GM23248 (cell line): ENCODE results near the gene DNAL4. TPM values are rescaled to one million over a fixed set of nuclear protein-coding genes. Genes with fewer than 3 reads are reported as not detected.

Experiments used
- DNase-seq: peaks from one replicate; pipeline ENCODE4 v3.0.0-alpha.2; 2015
- H2AFZ ChIP-seq: fragments of 200-600 bp; sonication (generic); 2 replicates; pipeline ENCODE4 v1.6.1; 2016; ENCODE audit warnings: antibody characterized with exemption
- H3F3A ChIP-seq: fragments of 200-600 bp; sonication (generic); 2 replicates; pipeline ENCODE4 v1.6.1; 2016; ENCODE audit warnings: mild to moderate bottlenecking, antibody characterized with exemption, mixed run types; ENCODE audit not compliant: insufficient read depth
- H3K27ac ChIP-seq: fragments of 200-600 bp; sonication (generic); 2 replicates; pipeline ENCODE4 v1.5.1; 2016; ENCODE audit warnings: mild to moderate bottlenecking
- H3K27me3 ChIP-seq: fragments of 200-600 bp; sonication (generic); replicated peaks from 2 replicates; pipeline ENCODE4 v1.6.1; 2016; ENCODE audit warnings: mild to moderate bottlenecking; ENCODE audit not compliant: insufficient read depth
- H3K36me3 ChIP-seq: fragments of 200-600 bp; sonication (generic); 2 replicates; pipeline ENCODE4 v1.6.1; 2016; ENCODE audit warnings: low read depth, mild to moderate bottlenecking
- H3K4me1 ChIP-seq: fragments of 200-600 bp; sonication (generic); 2 replicates; pipeline ENCODE4 v1.6.1; 2016; ENCODE audit warnings: mild to moderate bottlenecking; ENCODE audit not compliant: insufficient read depth
- H3K4me2 ChIP-seq: fragments of 200-600 bp; sonication (generic); one replicate; pipeline ENCODE4 v1.6.1; 2016; ENCODE audit warnings: mild to moderate bottlenecking; ENCODE audit not compliant: unreplicated experiment
- H3K4me3 ChIP-seq: fragments of 200-600 bp; sonication (generic); 2 replicates; pipeline ENCODE4 v1.5.1; 2016; ENCODE audit warnings: mild to moderate bottlenecking
- H3K79me2 ChIP-seq: fragments of 200-600 bp; sonication (generic); 2 replicates; pipeline ENCODE4 v1.6.1; 2016; ENCODE audit warnings: mild to moderate bottlenecking; ENCODE audit not compliant: insufficient read depth
- H3K9ac ChIP-seq: fragments of 200-600 bp; sonication (generic); 2 replicates; pipeline ENCODE4 v1.6.1; 2016; ENCODE audit warnings: mild to moderate bottlenecking
- H3K9me2 ChIP-seq: fragments of 200-600 bp; sonication (generic); 2 replicates; pipeline ENCODE4 v1.6.1; 2016; ENCODE audit warnings: mixed run types, mild to moderate bottlenecking, moderate library complexity; ENCODE audit not compliant: insufficient read depth
- H3K9me3 ChIP-seq: fragments of 200-600 bp; sonication (generic); one replicate; pipeline ENCODE4 v1.6.1; 2017; ENCODE audit warnings: low read depth
- H4K20me1 ChIP-seq: fragments of 200-600 bp; sonication (generic); 2 replicates; pipeline ENCODE4 v1.6.0; 2016; ENCODE audit not compliant: insufficient read depth
- EZH2 ChIP-seq: fragments of 200-600 bp; sonication (generic); IDR thresholded peaks from 2 replicates; pipeline ENCODE4 v1.6.1; 2018; ENCODE audit warnings: antibody characterized with exemption, mild to moderate bottlenecking; ENCODE audit not compliant: insufficient read depth, poor library complexity, severe bottlenecking
- EZH2phosphoT487 ChIP-seq: fragments of 200-600 bp; sonication (generic); IDR thresholded peaks from 2 replicates; pipeline ENCODE4 v1.6.1; 2018; ENCODE audit warnings: antibody characterized with exemption, moderate library complexity, mild to moderate bottlenecking, low read depth; ENCODE audit not compliant: insufficient read depth
- WGBS, 2 experiments: methylation state at CpG; one replicate each; pipeline ENCODE4 v1.1.6; 2015 to 2017; ENCODE audit warnings: low lambda C conversion rate in 2 of 2, low coverage in 1 of 2; ENCODE audit errors: missing lambda C conversion rate in 2 of 2; 5-methylcytosine and 5-hydroxymethylcytosine counted together
- in situ Hi-C: fragments of 300-500 bp; cut with MboI; formaldehyde crosslinking; loops from 2 replicates; pipeline ENCODE4 v1.15.0; 2020
- polyA plus RNA-seq: library from polyadenylated mRNA; unstranded; fragments of >200 nt; fragmentation: Nextera tagmentation; extraction: Ambion mirVana; gene quantifications from 2 replicates; pipeline ENCODE4 v1.2.1, GENCODE V29; 2016
- small RNA-seq: library from RNA; depleted of rRNA; stranded (forward); fragments of <200 nt; gene quantifications from one replicate; pipeline ENCODE3, GENCODE V24; 2014; ENCODE audit warnings: low read depth, low replicate concordance
- total RNA-seq: library from RNA; depleted of rRNA; stranded (reverse); fragments of >200 nt; shearing (Covaris generic); gene quantifications from 2 replicates; pipeline ENCODE4 v1.2.3, GENCODE V29; 2014; rRNA removed

Gene DNAL4
- total and polyA plus RNA-seq, 2 experiments from 2014 or later, result 14.2 to 18.9 TPM

DNA sequence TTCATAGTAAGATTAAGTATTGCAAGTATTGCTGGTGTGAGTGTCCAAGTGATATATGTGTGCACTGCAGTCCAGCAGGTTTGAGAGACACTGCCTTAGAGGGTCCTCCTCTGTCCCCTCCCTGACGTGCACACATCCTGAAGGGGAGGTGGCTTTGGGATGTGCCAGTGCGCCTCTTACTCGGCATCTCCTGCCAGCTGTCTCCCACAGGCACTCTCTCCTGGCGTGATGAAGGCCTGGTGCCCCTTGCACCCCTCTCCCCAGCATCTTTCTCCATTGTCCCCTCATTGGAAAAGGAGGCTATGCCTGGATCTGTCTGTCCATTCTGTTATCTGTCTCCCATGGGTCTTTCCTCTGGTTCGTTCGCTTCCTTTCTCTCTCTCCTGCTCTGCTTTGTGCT lies 64.0 kb downstream of the DNAL4 start:
- WGBS, 2 experiments, result 87% methylated on average over 6 of the region's 6 CpGs
- Histone ChIP-seq H3K4me3 (no peak overlapping the region), H3K9me2 (no peaks in the 10 kb centered on the region), H3K4me1 (no peaks in the 10 kb centered on the region), H3K9ac (no peak overlapping the region), H3K79me2 (no peaks in the 10 kb centered on the region), H2AFZ (no peak overlapping the region), H4K20me1 (no peaks in the 10 kb centered on the region), H3K9me3 (no peaks in the 10 kb centered on the region), H3K4me2 (no peak overlapping the region), H3K27me3 (no peaks in the 10 kb centered on the region), H3F3A (peaks cover 13% of the 10 kb centered on the region; the same call in 1 of the 2 replicates), H3K27ac (no peak overlapping the region), H3K36me3 (peaks cover 17% of the 10 kb centered on the region; the same call in 1 of the 2 replicates)
- TF ChIP-seq EZH2phosphoT487 (no peak), EZH2 (no peak)
- in situ Hi-C loops, result no loop called here
- DNase-seq, result no peak

DNA sequence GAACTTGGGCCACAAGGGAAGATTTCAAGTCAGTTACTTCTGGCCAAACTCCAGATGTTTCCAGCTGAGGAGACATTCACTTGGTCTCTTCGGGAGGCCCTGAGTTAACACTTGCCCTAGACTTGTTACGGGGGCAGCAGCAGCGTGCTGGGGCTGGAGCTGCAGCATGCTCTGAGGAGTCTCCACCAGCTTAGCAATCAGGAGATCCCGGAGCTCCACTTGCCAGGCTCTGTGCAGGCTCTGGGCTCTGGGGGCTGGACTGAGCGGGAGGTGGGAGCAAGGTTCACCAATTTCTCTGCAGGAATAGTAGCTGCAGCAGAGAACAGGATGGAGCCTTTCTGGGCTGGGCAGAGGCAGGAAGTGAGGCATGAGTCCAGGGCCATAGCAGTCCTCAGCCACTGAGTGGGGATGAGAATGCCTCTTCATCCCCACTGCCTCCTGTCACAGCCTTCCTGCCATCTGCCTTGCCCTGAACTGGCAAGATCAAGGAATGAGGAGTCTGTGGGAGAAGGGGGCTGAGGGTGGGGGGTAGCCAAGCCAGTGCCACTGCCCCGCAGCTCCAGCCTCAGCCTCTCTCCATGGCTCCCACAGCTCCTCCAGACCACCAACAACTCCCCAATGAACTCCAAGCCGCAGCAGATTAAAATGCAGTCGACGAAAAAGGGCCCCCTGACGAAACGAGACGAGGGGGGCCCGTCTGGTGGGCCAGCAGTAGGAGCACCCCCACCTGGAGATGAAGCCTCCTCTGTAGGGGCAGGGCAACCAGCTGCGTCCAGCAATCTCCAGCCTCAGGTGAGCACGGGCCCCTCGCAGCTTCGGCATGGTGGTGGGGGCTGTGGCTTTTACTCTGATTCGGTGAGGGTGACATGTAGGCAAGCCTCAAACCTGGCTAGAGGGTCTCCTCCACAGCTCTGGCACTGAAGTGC lies 64.8 kb downstream of the DNAL4 start:
- no peaks in the 10 kb centered on the region for H3K27me3 ChIP-seq
- H3K4me2 ChIP-seq, result no peak overlapping the region
- H3K9ac ChIP-seq, result no peak overlapping the region
- in situ Hi-C loops, result no loop called here
- TF ChIP-seq EZH2phosphoT487 (no peak), EZH2 (no peak)
- peaks cover 16% of the 10 kb centered on the region; the same call in 1 of the 2 replicates for H3K36me3 ChIP-seq
- no peaks in the 10 kb centered on the region for H3K4me1 ChIP-seq
- H3K9me3 ChIP-seq, result no peaks in the 10 kb centered on the region
- H3K79me2 ChIP-seq, result no peaks in the 10 kb centered on the region
- H3K27ac ChIP-seq, result no peak overlapping the region
- H3K9me2 ChIP-seq, result no peaks in the 10 kb centered on the region
- peaks cover 9% of the 10 kb centered on the region; the same call in 1 of the 2 replicates for H3F3A ChIP-seq
- H4K20me1 ChIP-seq, result no peaks in the 10 kb centered on the region
- H3K4me3 ChIP-seq, result no peak overlapping the region
- DNase-seq, result no peak
- H2AFZ ChIP-seq, result no peak overlapping the region
- 96 to 97% methylated on average over 18 of the region's 18 CpGs for WGBS, 2 experiments

Small RNA genes lying within 50 kb of the gene (small RNA-seq; reads per million reads assigned to genes)
- not detected for gene AL021707.8

Other genes with a start within 250 kb of the DNAL4 start
- gene DMC1, start 224.0 kb downstream of the DNAL4 start, total RNA-seq, result 3.7 and 11.8 TPM in 2 replicates
- gene DMC1, start 224.0 kb downstream of the DNAL4 start, polyA plus RNA-seq, result 1.4 and 2.7 TPM in 2 replicates
- gene FAM227A, start 137.8 kb downstream of the DNAL4 start, total RNA-seq, result 0.13 and 2.1 TPM in 2 replicates
- 0.65 and 0.93 TPM in 2 replicates for gene FAM227A, start 137.8 kb downstream of the DNAL4 start, polyA plus RNA-seq
- gene CBY1, start 137.5 kb downstream of the DNAL4 start, total RNA-seq, result 16.2 and 24.5 TPM in 2 replicates
- gene CBY1, start 137.5 kb downstream of the DNAL4 start, polyA plus RNA-seq, result 57.5 and 59.4 TPM in 2 replicates
- 48.9 and 53.9 TPM in 2 replicates for gene TOMM22, start 112.2 kb downstream of the DNAL4 start, total RNA-seq
- gene TOMM22, start 112.2 kb downstream of the DNAL4 start, polyA plus RNA-seq, result 92.0 and 97.8 TPM in 2 replicates
- gene JOSD1, start 93.2 kb downstream of the DNAL4 start, total RNA-seq, result 47.0 and 51.2 TPM in 2 replicates
- 5.5 and 6.6 TPM in 2 replicates for gene JOSD1, start 93.2 kb downstream of the DNAL4 start, polyA plus RNA-seq
- 20.1 and 26.9 TPM in 2 replicates for gene GTPBP1, start 88.2 kb downstream of the DNAL4 start, total RNA-seq
- 9.7 and 10.0 TPM in 2 replicates for gene GTPBP1, start 88.2 kb downstream of the DNAL4 start, polyA plus RNA-seq
- 142 and 146 TPM in 2 replicates for gene SUN2, start 38.1 kb downstream of the DNAL4 start, total RNA-seq
- 47.9 and 51.2 TPM in 2 replicates for gene SUN2, start 38.1 kb downstream of the DNAL4 start, polyA plus RNA-seq
- gene NPTXR, start 49.9 kb upstream of the DNAL4 start, total RNA-seq, result 2.7 and 4.2 TPM in 2 replicates
- gene NPTXR, start 49.9 kb upstream of the DNAL4 start, polyA plus RNA-seq, result 0.99 TPM in 2 replicates
- gene CBX6, start 78.1 kb upstream of the DNAL4 start, total RNA-seq, result 52.1 and 52.7 TPM in 2 replicates
- gene CBX6, start 78.1 kb upstream of the DNAL4 start, polyA plus RNA-seq, result 51.9 and 55.8 TPM in 2 replicates
- gene APOBEC3A, start 163.5 kb upstream of the DNAL4 start, total RNA-seq, result not detected in 2 replicates
- not detected in 2 replicates for gene APOBEC3A, start 163.5 kb upstream of the DNAL4 start, polyA plus RNA-seq
- gene APOBEC3B, start 188.2 kb upstream of the DNAL4 start, total RNA-seq, result 2.3 and 4.1 TPM in 2 replicates
- 10.6 and 11.9 TPM in 2 replicates for gene APOBEC3B, start 188.2 kb upstream of the DNAL4 start, polyA plus RNA-seq
- 6.6 and 7.6 TPM in 2 replicates for gene APOBEC3C, start 220.1 kb upstream of the DNAL4 start, total RNA-seq
- gene APOBEC3C, start 220.1 kb upstream of the DNAL4 start, polyA plus RNA-seq, result 104 and 111 TPM in 2 replicates
- gene APOBEC3D, start 227.0 kb upstream of the DNAL4 start, total RNA-seq, result 0.13 and 1.3 TPM in 2 replicates
- gene APOBEC3D, start 227.0 kb upstream of the DNAL4 start, polyA plus RNA-seq, result 0.98 and 1.0 TPM in 2 replicates
- gene APOBEC3F, start 246.7 kb upstream of the DNAL4 start, total RNA-seq, result 0.51 and 10.1 TPM in 2 replicates
- 6.2 and 7.3 TPM in 2 replicates for gene APOBEC3F, start 246.7 kb upstream of the DNAL4 start, polyA plus RNA-seq